HuH-7 (cell line): ENCODE measurements around the gene ATG16L1.

Experiments used
- DNase-seq: peaks from one replicate; pipeline ENCODE4 v3.0.0; 2011; ENCODE audit warnings: low spot score

Gene ATG16L1

GRCh38 chr2:233260661-233261060 lies 9.2 kb downstream of the ATG16L1 start:
- no peak for DNase-seq

- no peak for DNase-seq
Observed at GRCh38 chr2:233261819-233262555, 10.5 kb downstream of the ATG16L1 start.

DNA sequence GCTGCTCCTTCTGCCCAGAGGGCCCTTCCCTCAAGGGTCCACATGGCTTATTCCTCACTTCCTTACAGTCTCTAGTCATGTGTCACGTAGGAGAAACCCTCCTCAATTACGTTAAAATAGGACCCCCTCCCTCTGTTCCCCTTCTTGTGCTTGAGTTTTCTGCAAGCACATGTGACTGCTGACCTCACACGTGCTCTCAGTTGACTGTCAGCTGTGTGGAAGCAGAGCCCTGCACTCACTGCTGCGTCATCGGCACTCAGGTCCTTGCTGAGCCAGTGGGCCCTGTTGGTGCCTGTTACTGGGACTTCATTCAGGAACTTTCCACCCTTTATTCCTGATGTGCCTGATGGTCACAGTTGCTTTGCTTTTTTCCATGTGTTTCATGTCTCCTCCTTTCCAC lies 11.1 kb downstream of the ATG16L1 start:
- no peak for DNase-seq

GRCh38 chr2:233263045-233263570 lies 11.6 kb downstream of the ATG16L1 start:
- no peak for DNase-seq

- DNase-seq: no peak
Observed at GRCh38 chr2:233264667-233265066, 13.2 kb downstream of the ATG16L1 start.

GRCh38 chr2:233265899-233266431 lies 14.5 kb downstream of the ATG16L1 start:
- no peak for DNase-seq

GRCh38 chr2:233266481-233266880 lies 15.0 kb downstream of the ATG16L1 start:
- DNase-seq: no peak

DNA sequence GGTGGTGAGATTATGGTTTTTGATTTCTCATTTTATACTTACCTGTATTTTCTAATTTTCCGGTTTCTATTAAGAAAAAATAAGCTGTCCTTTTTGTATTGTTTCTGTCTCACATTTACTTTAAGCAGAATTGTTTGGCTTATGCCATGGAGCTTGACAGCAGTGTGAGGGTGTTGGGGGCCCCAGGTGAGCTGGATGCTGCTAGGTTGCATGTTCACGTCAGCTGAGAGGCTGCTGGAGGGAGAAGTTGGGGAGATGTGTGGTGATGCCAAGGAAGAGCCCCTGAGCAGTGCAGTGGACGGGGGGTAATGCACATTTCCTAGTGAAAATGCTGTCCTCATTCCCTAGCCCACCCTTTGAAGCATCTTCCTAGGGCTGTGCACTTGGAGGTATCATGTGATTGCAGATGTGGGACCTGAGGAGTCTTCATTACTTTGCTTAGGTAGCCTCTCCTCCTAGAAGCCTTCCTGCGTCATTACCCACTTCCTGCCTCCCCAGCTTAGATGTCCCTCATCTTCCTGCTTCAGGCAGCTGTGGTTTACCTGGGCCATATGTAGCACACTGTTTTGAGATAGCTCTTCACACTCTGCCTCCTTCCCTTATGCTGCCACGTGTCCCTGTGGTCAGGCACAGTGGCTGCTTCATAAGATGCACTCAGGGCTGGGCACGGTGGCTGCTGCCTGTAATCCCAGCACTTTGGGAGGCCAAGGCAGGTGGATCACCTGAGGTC lies 16.2 kb downstream of the ATG16L1 start:
- DNase-seq: no peak

DNA sequence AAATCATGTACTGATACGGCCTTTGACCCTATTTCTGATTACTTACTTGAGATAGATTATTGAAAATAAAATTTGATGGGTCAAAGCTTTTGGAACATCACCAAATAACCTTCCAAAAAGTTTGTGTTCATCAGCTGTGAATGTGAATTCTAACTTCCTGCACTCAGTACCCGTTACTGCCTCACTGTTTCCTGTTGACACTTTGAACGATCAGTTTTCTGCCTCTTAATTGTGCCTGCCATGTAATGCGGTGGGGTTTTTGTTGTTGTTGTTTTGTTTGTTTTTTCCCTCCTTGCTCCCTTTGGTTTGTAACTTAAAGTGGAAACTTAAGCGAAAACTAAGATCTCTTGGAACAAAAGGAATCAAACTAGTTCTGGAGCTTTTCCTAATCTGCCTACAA lies 18.9 kb downstream of the ATG16L1 start:
- no peak for DNase-seq

DNA sequence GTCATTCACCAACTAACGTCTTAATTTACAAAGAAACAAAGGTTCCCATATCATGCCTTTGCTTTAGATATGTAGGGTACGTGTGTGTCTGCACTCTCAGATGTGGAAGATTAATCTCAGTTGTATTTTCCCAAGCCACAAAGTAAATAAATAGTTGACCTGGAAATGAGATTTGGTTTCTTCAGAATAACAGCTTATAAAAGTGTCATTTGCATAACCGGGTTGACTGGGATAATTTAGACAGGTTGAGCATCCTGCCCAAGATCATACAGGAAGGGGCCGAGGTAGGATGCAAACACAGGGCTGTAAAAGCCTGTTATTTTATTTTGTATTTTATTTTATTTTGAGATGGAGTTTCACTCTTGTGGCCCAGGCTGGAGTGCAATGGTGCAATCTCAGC lies 19.5 kb downstream of the ATG16L1 start:
- no peak for DNase-seq

GRCh38 chr2:233271693-233272092 lies 20.2 kb downstream of the ATG16L1 start:
- no peak for DNase-seq

- DNase-seq: no peak
Observed at GRCh38 chr2:233273120-233273519, 21.6 kb downstream of the ATG16L1 start.

DNA sequence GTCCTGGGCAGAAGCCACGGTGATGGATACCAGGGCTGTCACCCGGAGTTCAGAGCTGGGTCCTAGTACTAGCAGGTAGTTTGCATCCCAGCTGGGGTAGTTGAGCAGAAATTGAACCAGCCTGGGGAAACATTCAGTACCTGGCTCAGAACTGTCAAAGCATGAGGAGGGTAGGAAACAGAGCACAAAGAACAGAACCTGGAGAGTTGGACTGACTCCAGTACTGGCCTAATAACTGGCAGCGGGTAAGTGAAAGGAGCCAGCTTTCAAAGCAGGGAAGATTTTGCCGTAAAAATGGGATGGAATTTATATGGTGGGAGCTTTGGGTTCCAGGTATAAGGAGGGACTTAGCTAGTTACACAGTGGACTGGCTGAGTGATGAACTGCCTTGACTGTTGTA lies 23.8 kb downstream of the ATG16L1 start:
- DNase-seq: no peak

GRCh38 chr2:233278921-233279320 lies 27.4 kb downstream of the ATG16L1 start:
- no peak for DNase-seq

GRCh38 chr2:233280114-233280693 lies 28.7 kb downstream of the ATG16L1 start:
- no peak for DNase-seq

DNA sequence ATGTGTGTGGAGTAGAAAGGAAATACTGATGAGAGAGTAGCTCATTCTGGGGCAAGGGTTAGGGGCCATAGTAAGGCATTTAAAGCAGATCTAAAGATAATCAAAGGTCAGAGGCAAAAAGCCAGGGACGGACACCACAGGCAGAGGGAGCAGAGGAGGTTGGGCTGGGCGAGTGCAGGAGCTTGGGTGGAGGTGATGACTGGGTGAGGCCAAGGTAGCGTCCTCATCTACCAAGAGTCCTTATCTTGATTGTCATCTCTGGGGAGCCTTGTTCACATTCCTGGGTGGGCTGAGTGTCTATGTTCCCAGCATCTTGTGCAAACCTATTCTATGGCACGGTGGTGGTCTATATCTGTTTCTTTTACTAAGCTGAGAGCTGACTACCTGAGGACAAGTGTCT lies 30.1 kb downstream of the ATG16L1 start:
- DNase-seq: no peak

DNA sequence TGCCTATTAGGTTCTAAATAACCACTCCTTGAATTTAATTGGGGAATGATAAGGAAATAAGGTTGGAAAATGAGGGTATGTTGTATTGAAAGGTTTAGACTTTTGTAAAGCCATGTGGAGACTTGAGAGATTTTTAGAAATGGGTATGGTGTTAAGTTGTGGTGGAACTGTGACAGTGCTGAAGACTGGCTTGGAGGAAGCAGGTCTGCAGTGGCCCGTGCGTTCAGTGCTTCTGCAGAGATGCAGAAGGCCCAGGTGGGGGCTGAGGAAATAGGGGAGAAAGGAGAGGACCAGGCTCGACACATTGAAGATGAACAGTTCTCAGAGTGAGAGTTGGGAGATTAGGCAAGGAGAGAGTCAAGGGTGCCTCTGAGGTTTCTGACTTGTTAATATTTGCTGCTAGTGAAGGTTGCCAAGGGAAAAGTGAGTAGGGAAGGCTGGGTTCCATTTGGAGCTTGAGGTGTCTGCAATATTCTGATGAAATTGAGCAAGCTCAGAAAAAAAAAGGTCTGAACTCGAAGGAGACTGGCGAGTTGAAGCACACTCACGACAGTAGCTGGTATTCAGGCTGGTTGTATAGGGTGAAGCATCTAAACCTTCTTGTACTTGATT lies 30.6 kb downstream of the ATG16L1 start:
- DNase-seq: no peak

- DNase-seq: no peak
Observed at GRCh38 chr2:233285921-233286320, 34.4 kb downstream of the ATG16L1 start.

DNA sequence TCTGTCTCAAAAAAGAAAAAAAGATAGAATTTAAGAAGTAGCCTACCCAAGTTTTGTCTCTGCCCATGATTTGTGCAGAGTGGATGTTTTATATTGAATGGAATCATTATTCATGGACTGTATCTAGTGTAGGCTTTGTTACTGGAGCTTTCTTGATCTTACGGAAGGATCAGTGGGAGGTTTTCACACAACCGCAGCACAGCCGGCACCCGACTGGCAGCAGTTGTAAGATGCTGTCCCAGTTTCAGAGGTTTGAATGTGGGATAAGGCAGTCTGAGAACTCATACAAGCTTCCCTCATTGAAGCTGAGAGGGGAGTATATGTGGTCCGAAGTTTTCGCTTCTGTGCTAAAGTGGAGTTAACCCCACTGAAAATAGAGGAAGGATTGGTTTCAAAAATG lies 36.4 kb downstream of the ATG16L1 start:
- DNase-seq: no peak

DNA sequence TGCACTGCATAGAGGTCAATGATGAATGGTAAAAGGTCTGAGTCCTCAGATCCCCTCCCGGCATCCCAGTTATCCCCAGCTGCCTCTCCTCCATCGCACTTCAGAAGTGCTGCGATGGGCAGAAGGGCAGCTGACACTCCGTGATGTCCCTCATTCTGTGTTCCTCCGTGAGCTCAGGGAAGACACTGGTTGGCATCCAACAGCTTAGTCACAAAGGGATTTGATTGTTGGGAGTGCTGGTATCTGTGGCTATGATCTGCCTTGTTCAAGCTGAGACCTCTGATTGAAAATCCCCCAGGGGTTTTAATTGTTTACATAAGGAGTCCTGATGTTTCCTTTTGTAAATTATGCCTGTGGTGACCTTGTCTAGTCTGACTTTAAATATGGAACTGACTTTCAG lies 37.2 kb downstream of the ATG16L1 start:
- no peak for DNase-seq

- DNase-seq: no peak
Observed at GRCh38 chr2:233289648-233290047, 38.2 kb downstream of the ATG16L1 start.

- DNase-seq: no peak
Observed at GRCh38 chr2:233290051-233290845, 38.8 kb downstream of the ATG16L1 start.
